Posterior cingulate gyrus (tissue), 11 donors: ENCODE results near the gene VRTN.
A peak's percentile ranks its signal among the peaks of the same experiment; 100 is the strongest.

Experiments
- DNase-seq, 10 donors: peaks; one replicate each; pipeline versions ENCODE4 v3.0.0 to v3.0.0-alpha.2; 2020 to 2021; ENCODE audit warnings: mixed read lengths in 3 of 10
- intact Hi-C: fragments of 100-400 bp; cut with DNase I; formaldehyde crosslinking; loops from one replicate; pipeline ENCODE4 v1.15.1; 2023

Gene VRTN

DNA sequence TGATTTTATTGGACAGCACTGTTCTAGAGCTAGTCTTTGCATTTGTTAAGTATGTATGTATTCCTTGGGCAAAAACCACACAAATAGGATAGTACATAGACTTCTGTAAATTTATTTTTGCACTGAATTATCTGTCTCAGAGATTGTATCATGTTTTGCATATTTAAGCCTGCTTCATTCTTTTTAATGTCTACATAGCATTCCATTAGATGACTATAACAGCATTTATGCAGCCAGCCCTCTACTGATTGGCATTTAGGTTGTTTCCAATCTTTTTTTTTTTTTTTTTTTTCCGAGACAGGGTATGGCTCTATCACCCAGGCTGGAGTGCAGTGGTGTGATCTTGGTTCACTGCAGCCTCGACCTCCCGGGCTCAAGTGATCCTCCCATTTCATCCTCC is 43.2 kb downstream of the VRTN start:
- intact Hi-C loops = no loop called here
- DNase-seq = no peak

DNA sequence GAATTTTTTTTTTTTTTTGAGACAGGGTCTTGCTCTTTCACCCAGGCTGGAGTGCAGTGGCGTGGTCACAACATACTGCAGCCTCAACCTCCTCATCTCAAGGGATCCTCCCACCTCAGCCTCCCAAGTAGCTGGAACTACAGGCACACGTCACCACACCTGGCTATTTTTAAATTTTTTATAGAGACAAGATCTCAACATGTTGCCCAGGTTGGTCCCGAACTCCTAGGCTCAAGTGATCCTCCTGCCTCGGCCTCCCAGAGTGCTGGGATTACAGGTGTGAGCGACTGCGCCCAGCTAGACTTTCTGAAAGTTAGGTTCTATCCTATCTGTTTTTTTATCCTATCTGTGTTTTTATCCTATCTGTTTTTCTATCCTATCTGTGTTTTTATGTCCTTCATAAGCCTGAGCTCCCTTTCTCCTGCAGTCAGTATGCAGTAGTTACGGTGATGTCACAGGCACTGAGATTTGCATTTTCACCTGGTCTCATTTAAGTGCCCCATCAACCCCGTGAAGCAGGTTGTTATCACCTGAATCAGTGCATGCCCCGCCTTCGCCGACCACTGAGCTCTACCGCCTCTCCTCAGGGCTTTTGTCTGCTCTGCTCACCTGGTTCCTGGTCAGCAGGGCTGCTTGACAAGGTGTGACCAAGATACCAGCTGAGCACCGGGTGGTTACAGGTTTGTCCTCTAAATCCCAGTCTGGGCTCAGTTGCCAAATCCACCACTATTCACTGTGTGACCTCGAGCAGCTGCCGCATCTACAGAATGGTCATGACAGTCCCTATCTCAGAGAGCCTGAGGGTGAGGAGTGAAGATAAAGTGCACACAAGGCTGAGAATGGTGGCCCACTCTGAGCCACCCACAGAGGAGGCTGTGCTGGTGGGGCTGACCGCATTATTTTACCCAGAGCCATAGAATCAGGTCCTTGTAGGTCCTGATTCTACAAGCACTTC is 44.6 kb downstream of the VRTN start:
- peak in 2 of 10 donors; percentile 53 for DNase-seq
- intact Hi-C loops = no loop called here

GRCh38 chr14:74394549-74394948 is 46.3 kb downstream of the VRTN start:
- peak in 1 of 10 donors; percentile 43 for DNase-seq
- intact Hi-C loops = no loop called here

DNA sequence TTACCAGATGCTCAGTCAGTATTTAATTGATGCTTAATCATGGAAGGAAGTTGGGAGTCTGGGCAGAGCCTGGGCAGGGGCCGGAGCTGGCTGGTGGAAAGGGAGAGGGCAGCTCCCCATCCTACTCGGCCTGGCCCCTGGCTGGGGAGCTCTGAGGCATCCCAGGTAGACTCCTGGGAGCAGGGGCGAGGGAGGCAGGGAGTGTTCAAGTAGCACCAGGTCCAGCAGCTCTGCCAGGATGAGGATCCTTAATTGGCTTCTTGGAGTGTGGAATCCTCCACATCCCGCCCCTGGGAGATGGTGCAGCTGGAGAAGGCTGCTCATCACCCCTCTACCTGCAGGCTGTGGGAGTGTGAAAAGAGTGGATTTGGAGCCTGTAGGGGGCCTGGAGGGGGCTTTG is 46.8 kb downstream of the VRTN start:
- no peak for DNase-seq
- intact Hi-C loops = no loop called here

DNA sequence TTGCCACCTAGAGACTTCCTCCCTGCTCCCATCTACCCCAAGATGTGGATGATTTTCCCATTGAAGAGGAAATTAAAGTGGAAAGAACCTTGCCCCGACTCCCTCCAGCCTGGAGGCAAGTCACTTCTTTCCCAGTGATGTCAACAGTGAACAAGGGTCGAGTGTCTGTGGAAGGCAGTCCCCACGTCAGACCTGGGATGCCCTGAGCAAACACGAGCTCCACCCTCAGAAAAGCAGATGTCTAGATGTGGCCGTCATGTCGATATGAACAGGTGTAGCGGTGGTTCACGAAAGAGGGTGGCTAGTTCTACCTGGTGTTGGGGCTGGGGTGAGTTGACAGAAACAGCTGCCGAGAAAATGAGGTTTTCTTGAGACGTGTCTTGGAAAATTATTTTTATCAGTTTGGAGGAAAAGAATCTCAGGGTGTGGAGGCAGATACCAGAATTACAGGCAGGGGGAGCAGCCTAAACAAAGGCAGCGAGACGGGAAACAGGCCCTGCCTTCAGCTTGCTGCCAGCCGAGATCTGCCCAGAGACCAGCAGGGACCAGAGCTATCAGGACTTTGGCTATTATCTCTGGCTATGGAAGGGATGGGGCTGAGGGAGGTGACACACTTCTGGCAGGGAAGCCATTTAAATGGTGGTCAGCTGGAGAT is 51.9 kb downstream of the VRTN start:
- DNase-seq = no peak
- intact Hi-C loops = no loop called here

DNA sequence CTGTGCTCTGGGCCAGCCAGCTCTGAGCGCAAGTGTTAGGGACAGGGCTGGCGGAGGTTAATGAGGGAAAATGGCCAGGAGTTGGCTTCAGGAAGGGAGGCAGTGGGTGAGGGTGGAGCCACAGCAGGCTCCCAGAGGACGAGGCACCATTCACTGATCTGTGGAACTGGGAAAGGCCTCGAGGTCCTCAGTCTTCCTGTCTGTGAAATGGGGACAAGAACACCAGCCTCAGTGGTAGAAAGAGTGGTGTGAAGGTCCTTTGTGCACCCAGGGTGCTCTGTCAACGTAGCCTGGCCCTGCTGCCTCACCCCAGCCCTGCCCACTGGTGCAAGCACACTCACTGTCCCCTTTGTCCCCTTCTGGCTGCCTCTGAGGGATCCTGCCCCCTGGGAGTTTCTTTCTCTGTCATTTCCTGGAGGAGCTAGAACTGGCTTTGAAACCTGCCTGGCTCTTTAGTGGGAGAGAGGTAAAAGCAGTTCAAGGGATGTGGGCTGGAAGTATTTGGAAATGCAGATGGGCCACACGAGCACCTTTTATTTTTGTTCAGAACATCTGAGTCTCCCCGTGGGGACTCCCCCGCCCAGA is 52.7 kb downstream of the VRTN start:
- intact Hi-C loops = no loop called here
- DNase-seq = no peak

DNA sequence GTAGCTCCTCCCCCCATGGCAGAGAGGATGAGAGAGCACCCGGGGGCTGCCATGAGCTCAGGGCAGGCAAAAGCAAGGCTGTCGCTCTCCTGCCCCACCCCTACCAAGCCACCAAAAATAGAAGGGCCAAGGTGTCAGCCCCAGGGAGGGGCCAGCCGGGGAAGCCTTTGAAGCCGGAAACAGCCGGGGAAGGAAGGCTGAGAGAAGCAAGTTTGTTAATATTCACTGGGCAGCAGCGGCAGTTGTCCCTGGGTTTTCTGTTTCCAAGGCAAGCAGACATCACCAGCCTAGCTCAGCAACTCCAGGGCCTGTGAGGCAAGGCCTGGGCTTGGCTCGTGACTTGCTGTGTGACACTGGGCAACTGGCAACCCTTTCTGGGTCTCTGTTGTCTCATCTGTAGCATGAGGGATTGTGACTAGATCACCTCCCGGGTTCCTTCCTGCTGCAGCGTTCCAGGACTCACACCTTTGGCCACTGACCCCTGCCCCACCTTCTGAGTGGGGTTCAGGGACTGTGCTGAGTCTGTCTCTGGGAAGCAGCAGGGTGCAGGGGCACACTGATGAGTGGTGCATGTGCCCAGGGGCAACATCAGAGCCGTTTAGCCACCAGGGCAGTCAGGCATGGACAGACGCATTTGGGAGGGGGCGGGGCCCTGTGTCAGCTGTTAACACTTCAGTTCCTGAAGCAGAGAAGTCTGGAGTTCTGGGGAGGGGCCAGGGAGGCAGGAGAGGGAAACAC is 53.4 kb downstream of the VRTN start:
- intact Hi-C loops = no loop called here
- no peak for DNase-seq

DNA sequence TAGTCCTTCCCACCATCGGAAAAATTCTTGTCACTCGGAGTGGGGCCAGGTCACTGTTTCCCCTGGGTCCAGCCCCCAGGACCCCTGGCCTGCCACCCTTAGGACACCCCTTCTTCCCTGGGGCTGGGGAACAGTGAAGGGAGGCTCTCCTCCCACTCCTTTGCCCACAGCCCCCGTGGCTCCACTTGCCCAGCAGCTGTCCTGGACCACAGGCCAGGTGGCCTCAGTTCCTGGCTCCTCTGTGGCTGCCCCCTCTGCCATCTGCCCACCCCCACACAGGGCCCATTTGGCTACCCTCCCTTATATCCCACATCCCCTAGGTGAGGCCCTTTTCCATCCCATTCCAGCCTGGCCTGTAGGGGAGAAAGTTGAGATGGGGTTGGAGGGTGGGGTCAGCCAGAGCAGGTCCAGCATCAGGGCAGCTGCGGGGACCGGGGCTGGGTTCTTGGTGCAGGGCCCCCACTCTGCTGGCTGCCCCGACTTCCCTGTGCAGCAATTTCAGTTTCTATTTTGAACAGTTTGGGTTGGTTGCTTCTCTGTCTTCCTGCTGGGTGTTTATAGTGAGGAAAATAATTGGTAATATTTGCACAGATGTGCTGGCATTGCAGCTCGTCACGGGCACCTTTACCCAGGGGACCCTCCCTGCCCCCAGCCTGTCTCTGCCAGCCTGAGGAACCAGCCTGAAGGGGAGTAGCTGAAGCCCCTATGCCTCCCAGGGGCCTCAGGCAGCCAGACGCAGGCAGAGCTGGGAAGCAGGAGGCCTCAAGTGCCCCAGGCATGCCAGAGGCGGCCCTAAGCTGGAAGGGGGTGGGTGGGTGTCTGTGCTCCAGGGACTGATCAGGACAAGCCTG is 54.4 kb downstream of the VRTN start:
- intact Hi-C loops = no loop called here
- no peak for DNase-seq

DNA sequence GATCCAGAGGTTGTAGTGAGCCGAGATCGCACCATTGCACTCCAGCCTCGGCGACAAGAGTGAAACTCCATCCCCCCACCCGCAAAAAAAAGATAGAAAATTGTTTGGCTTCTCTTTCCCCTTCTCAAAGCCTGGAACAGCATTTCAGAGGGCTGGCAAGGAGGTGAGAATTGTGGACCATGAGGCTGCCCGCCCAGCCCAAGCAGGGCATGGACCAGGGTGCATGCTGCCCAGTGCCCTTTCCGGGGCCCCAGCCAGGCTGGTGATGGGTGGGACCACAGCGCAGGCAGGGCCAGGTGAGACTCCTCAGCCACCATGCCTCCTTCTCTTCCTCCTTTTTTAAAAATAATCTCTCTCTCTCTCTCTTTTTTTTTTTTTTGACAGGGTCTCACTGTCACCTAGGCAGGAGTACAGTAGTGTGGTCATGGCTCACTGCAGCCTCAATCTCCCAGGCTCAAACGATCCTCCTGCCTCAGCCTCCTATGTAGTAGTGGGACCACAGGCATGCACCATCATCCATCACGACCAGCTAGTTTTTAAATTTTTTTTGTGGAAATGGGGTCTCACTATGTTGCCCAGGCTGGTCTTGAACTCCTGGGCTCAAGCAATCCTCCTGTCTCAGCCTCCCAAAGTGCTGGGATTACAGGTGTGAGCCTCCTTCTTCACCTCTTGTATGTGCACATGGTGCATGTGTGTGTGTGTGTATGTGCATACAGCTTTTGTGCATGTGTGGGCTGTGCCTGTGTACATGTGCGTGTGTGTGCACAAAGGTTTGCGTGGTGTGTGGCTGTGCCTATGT is 55.5 kb downstream of the VRTN start:
- no peak for DNase-seq
- intact Hi-C loops = no loop called here

DNA sequence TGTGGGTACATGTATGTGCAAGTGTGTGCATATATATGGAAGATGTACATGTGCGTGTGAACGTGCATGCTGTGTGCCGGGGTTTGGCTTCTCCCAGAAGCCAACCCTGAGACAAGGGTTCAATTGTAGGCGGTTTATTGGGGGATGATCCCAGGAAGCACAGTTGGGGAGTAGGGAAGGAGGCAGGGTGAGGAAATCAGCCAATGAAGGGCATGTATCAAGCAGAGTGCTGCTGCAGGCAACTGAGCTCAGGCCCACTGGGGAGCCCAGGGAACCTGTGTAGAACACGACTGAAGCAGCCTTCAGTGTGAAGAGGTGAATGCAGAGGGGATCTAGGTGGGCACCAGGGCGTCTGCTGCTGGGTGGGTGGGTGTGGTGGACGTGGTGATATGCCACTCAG is 56.2 kb downstream of the VRTN start:
- no peak for DNase-seq
- intact Hi-C loops = no loop called here

- no peak for DNase-seq
These were observed 57.4 kb downstream of the VRTN start for GRCh38 chr14:74405663-74406062.

GRCh38 chr14:74407021-74407800 is 58.9 kb downstream of the VRTN start:
- intact Hi-C loops = no loop called here
- DNase-seq = no peak

More at GRCh38 chr14:74405663-74406062, 57.4 kb downstream of the VRTN start:
- intact Hi-C loops = no loop called here

DNA sequence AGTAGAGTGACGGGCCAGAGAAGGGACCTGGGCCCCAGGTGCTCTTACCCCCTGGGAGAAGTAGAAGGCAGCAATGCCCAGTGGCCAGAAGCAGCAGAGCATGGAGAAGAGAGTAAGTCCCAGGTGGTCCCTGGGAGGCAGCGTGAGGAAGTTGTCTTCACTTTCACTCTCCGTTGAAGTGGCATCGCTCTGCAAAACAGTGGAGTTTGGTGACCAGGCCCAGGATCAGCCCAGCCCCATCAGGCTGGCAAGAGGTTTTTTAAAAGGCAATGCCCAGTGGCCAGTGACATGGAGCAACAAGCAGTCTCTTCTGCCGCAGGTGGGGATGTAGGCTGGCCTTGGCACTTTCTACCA is 59.5 kb downstream of the VRTN start:
- no peak for DNase-seq
- intact Hi-C loops = no loop called here

DNA sequence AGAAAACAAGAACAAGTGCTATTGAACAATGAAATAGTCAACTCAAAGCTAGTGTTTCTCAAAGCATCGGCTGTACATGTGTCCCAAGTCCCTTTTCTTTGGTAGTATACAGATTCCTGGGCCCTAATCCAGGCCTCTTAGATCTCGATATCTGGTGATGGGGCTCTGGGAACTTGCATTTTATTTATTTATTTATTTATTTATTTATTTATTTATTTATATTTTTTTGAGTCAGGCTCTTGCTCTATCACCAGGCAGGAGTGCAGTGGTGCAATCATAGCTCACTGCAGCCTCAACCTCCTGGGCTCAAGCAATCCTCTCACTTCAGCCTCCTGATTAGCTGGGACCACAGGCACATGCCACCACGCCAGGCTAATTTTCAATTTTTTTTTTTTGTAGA is 60.6 kb downstream of the VRTN start:
- intact Hi-C loops = no loop called here

DNA sequence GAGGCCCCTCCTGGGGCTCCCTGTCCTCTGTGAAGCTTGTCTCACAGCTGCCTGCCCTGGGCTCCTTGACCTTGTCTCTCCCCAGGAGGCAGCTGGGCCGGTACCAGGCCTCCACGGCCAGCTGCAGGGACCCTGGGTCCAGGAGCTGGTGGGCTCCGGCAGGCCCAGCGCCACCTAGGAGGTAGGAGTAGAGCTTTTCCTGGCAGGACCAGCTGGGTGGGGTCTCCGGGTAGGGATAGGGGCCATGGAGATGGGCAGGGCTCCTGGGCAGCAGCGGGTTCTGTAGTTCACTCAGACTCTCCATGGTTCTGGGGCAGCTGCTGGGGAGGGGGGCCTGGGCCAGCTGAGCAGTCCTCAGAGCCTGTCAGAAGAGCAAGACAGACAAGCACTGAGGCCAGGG is 61.2 kb downstream of the VRTN start:
- intact Hi-C loops = no loop called here

More for the DNA sequence above, 60.6 kb downstream of the VRTN start:
- no peak for DNase-seq

More for the DNA sequence above, 61.2 kb downstream of the VRTN start:
- no peak for DNase-seq
